Measurements from ENCODE around the gene C11orf97.

- TF ChIP-seq, protein P1, sequence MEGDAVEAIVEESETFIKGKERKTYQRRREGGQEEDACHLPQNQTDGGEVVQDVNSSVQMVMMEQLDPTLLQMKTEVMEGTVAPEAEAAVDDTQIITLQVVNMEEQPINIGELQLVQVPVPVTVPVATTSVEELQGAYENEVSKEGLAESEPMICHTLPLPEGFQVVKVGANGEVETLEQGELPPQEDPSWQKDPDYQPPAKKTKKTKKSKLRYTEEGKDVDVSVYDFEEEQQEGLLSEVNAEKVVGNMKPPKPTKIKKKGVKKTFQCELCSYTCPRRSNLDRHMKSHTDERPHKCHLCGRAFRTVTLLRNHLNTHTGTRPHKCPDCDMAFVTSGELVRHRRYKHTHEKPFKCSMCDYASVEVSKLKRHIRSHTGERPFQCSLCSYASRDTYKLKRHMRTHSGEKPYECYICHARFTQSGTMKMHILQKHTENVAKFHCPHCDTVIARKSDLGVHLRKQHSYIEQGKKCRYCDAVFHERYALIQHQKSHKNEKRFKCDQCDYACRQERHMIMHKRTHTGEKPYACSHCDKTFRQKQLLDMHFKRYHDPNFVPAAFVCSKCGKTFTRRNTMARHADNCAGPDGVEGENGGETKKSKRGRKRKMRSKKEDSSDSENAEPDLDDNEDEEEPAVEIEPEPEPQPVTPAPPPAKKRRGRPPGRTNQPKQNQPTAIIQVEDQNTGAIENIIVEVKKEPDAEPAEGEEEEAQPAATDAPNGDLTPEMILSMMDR (IDR thresholded peaks at IDR 0.05; ENCODE audit: low read depth, low read length, poor library complexity, severe bottlenecking): no peak
- no peak for TF ChIP-seq EZH2phosphoT487 (IDR thresholded peaks at IDR 0.05; ENCODE audit: borderline replicate concordance, low read length)
Observed at GRCh38 chr11:94524341-94524740, 12.1 kb downstream of the C11orf97 start.
